RWPE2 (cell line): ENCODE results near the gene CCDC169.
A peak's percentile ranks its signal among the peaks of the same experiment; 100 is the strongest.

Experiments
- ATAC-seq: fragments of 200-7000 bp; cut with Tn5 transposase; 3 replicates; pipeline ENCODE4 v1.9.1; 2021; ENCODE audit warnings: low read depth
- DNase-seq: peaks from one replicate; pipeline ENCODE4 v3.0.0-alpha.2; 2020; ENCODE audit warnings: low spot score
- H3K27ac ChIP-seq: fragments of 450-650 bp; 2 replicates; pipeline ENCODE4 v1.5.1; 2017; ENCODE audit warnings: mild to moderate bottlenecking; ENCODE audit not compliant: poor library complexity, severe bottlenecking
- H3K27me3 ChIP-seq: fragments of 250-450 bp; sonication (Bioruptor Pico); 2 replicates; pipeline ENCODE4 v1.5.1; 2021; ENCODE audit warnings: mild to moderate bottlenecking, moderate library complexity; ENCODE audit not compliant: insufficient read depth, poor library complexity, severe bottlenecking
- H3K36me3 ChIP-seq: fragments of 250-450 bp; sonication (Bioruptor Pico); 2 replicates; pipeline ENCODE4 v1.5.1; 2020; ENCODE audit warnings: low read depth, mild to moderate bottlenecking, moderate library complexity
- H3K4me1 ChIP-seq: fragments of 250-450 bp; sonication (Bioruptor Pico); 2 replicates; pipeline ENCODE4 v1.5.1; 2021; ENCODE audit warnings: mild to moderate bottlenecking, moderate library complexity; ENCODE audit not compliant: insufficient read depth, poor library complexity, severe bottlenecking
- H3K4me3 ChIP-seq: fragments of 250-450 bp; sonication (Bioruptor Pico); 2 replicates; pipeline ENCODE4 v1.5.1; 2021; ENCODE audit warnings: mild to moderate bottlenecking, moderate library complexity; ENCODE audit not compliant: severe bottlenecking
- H3K9me3 ChIP-seq: fragments of 250-450 bp; sonication (Bioruptor Pico); 2 replicates; pipeline ENCODE4 v1.5.1; 2021; ENCODE audit warnings: mild to moderate bottlenecking, moderate library complexity; ENCODE audit not compliant: severe bottlenecking
- CTCF ChIP-seq: fragments of 450-650 bp; IDR thresholded peaks from one replicate; pipeline ENCODE4 v1.5.1; 2017; ENCODE audit warnings: mild to moderate bottlenecking, moderate library complexity; ENCODE audit not compliant: poor library complexity, severe bottlenecking

Gene CCDC169

GRCh38 chr13:36344173-36344572 is 46.6 kb upstream of the CCDC169 start:
- ATAC-seq = no peak
- Histone ChIP-seq H3K27ac (peak overlapping the region; percentile 85), H3K36me3 (0 out of 2 replicates have a peak, but pooled peaks cover 3% of the 10 kb centered on the region), H3K9me3 (no peaks in the 10 kb centered on the region), H3K4me1 (peaks cover 37% of the 10 kb centered on the region), H3K27me3 (no peaks in the 10 kb centered on the region), H3K4me3 (peak overlapping the region; percentile 60)
- no peak for TF ChIP-seq CTCF
- DNase-seq = no peak

DNA sequence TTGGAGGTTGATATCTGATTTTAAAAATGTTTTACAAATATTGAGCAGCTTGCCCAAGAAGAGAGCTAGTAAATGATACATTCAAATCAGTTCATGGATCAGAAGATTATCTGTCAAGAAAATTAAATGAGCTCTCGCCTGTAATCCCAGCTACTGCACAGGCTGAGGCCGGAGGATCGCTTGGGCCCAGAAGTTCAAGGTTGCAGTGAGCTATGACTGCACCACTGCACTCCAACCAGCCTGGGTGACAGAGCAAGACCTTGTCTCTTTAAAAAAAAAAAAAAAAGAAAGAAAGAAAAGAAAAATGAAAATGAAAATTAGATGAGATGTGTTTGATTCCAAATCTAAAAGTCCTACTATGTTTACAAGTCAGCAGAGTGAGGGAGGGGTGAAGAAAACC is 46.2 kb upstream of the CCDC169 start:
- ATAC-seq = no peak
- no peak overlapping the region for H3K27ac ChIP-seq
- no peaks in the 10 kb centered on the region for H3K9me3 ChIP-seq
- TF ChIP-seq CTCF = no peak
- no peak overlapping the region for H3K4me3 ChIP-seq
- H3K36me3 ChIP-seq = 0 out of 2 replicates have a peak, but pooled peaks cover 3% of the 10 kb centered on the region
- peaks cover 37% of the 10 kb centered on the region for H3K4me1 ChIP-seq
- DNase-seq = no peak
- no peaks in the 10 kb centered on the region for H3K27me3 ChIP-seq

- no peaks in the 10 kb centered on the region for H3K9me3 ChIP-seq
- H3K27me3 ChIP-seq = no peaks in the 10 kb centered on the region
- H3K27ac ChIP-seq = no peak overlapping the region
- no peak for TF ChIP-seq CTCF
- 0 out of 2 replicates have a peak, but pooled peaks cover 3% of the 10 kb centered on the region for H3K36me3 ChIP-seq
- DNase-seq (no peak), ATAC-seq (no peak)
- H3K4me1 ChIP-seq = peaks cover 37% of the 10 kb centered on the region
- no peak overlapping the region for H3K4me3 ChIP-seq
These were observed 45.1 kb upstream of the CCDC169 start for GRCh38 chr13:36342715-36343114.

GRCh38 chr13:36341718-36342117 is 44.1 kb upstream of the CCDC169 start:
- peaks cover 37% of the 10 kb centered on the region for H3K4me1 ChIP-seq
- H3K36me3 ChIP-seq = 0 out of 2 replicates have a peak, but pooled peaks cover 3% of the 10 kb centered on the region
- no peaks in the 10 kb centered on the region for H3K9me3 ChIP-seq
- H3K27me3 ChIP-seq = no peaks in the 10 kb centered on the region
- ATAC-seq (peak; percentile 11; the same call in 1 of the 3 replicates), DNase-seq (no peak)
- peak overlapping the region; percentile 6 for H3K27ac ChIP-seq
- TF ChIP-seq CTCF = no peak
- H3K4me3 ChIP-seq = no peak overlapping the region

DNA sequence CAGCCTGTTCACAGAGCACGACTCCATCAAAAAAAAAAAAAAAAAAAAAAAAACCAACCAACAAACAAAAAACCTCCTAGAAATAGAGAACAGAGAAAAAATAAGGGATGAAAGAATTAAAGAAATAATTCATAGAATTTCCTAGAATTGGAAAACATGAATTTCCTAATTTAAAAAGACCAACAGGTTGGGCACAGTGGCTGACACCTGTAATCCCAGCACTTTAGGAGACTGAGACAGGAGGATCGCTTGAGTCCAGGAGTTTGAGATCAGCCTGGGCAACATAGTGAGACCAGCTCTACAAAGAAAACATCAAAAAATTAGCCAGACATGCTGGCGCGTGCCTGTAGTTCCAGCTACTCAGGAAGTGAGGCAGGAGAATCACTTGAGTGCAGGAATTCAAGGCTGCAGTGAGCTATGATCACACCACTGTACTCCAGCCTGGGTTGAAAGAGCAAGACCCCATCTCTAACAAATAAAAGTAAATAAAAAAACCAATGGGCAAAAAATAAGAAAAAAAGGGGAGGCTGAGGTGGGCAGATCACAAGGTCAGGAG is 42.1 kb upstream of the CCDC169 start:
- H3K27me3 ChIP-seq = no peaks in the 10 kb centered on the region
- H3K4me3 ChIP-seq = no peak overlapping the region
- no peak for TF ChIP-seq CTCF
- no peak overlapping the region for H3K27ac ChIP-seq
- DNase-seq = no peak
- peaks cover 40% of the 10 kb centered on the region for H3K4me1 ChIP-seq
- ATAC-seq = no peak
- peaks cover 2% of the 10 kb centered on the region for H3K36me3 ChIP-seq
- no peaks in the 10 kb centered on the region for H3K9me3 ChIP-seq
